Measurements from ENCODE around the gene ADGRD1.

ADGRD1 gene

DNA sequence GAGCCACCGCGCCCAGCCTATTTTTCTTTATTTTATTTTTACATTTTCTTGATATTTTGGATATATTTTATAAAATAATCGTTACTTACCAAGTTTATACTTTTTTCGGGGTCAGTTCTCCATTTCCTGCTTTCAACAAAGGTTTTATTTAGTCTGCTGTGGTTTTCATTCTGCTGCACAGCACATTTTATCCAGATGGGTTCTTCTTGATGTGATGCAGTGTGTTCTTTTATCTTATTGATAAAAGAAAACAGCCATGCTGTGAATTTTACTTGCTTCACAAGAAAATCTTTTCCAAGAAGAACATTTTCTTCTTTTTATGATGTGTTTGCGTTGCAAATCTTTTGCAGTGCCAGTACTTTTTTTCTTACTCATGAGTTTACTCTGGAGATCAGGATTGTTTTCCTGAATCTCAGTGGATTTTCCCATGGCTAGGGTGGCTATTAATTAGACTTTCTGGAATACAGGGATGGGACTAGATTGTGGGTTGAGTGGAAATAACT, 192.5 kb downstream of the ADGRD1 start:
- H3K27ac ChIP-seq (ENCODE audit: low read depth in 2 of 2, low read length in 2 of 2), result no peak overlapping the region

DNA sequence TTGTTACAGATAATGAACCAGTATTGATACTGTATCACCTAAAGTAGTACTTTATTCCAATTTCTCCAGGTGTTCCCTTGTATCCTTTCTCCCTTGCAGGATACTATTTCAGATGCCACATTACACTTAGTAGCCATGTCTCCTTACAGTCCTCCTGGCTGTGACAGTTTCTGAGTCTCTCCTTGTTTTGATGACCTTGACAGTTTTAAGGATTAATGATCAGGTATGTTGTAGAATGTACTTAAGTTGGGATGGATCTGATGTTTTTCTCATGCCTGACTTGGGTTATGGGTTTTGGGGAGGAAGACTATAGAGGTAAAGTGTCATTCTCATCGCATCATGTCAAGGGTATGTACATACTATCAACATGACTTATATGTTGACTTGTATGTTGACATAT, 193.6 kb downstream of the ADGRD1 start:
- H3K27me3 ChIP-seq (ENCODE audit: control insufficient read depth in 2 of 2, insufficient read depth in 2 of 2, low read length in 2 of 2), result no peaks in the 10 kb centered on the region
- H3K4me3 ChIP-seq (ENCODE audit: low read length in 2 of 2), result no peak overlapping the region
- no peaks in the 10 kb centered on the region for H3K9me3 ChIP-seq (ENCODE audit: control insufficient read depth in 2 of 2, low read length in 2 of 2)
- no peaks in the 10 kb centered on the region for H3K36me3 ChIP-seq (ENCODE audit: control insufficient read depth in 2 of 2, insufficient read depth in 2 of 2, low read length in 2 of 2)
- no peak overlapping the region for H3K27ac ChIP-seq (ENCODE audit: low read depth in 2 of 2, low read length in 2 of 2)
- no peak overlapping the region for H3K9ac ChIP-seq (ENCODE audit: low read depth in 1 of 2, low read length in 2 of 2)
- H3K4me1 ChIP-seq (ENCODE audit: control insufficient read depth in 2 of 2, insufficient read depth in 2 of 2, low read length in 2 of 2), result no peaks in the 10 kb centered on the region

More for the DNA sequence above, 192.5 kb downstream of the ADGRD1 start:
- Histone ChIP-seq H3K4me1 (ENCODE audit: control insufficient read depth in 2 of 2, insufficient read depth in 2 of 2, low read length in 2 of 2) (no peaks in the 10 kb centered on the region), H3K27me3 (ENCODE audit: control insufficient read depth in 2 of 2, insufficient read depth in 2 of 2, low read length in 2 of 2) (no peaks in the 10 kb centered on the region), H3K4me3 (ENCODE audit: low read length in 2 of 2) (no peak overlapping the region), H3K36me3 (ENCODE audit: control insufficient read depth in 2 of 2, insufficient read depth in 2 of 2, low read length in 2 of 2) (no peaks in the 10 kb centered on the region), H3K9ac (ENCODE audit: low read depth in 1 of 2, low read length in 2 of 2) (no peak overlapping the region), H3K9me3 (ENCODE audit: control insufficient read depth in 2 of 2, low read length in 2 of 2) (no peaks in the 10 kb centered on the region)

DNA sequence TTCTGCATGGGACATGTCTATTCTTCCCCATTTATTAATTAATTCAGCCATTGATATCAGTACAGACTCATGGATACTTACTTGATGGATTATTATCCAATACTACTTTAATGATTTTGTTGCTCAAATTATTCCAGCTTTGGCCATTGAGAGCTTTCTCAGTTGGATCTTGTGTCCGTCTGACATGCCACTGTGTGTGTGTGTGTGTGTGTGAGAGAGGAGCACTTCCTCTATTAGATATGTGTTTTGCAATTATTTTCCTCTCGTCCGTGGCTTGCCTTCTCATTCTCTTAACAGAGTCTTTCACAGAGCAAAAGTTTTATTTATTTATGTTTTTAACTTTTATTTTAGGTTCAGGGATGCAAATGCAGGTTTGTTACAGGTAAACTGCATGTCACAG, 194.2 kb downstream of the ADGRD1 start:
- no peaks in the 10 kb centered on the region for H3K36me3 ChIP-seq (ENCODE audit: control insufficient read depth in 2 of 2, insufficient read depth in 2 of 2, low read length in 2 of 2)
- no peak overlapping the region for H3K27ac ChIP-seq (ENCODE audit: low read depth in 2 of 2, low read length in 2 of 2)
- H3K27me3 ChIP-seq (ENCODE audit: control insufficient read depth in 2 of 2, insufficient read depth in 2 of 2, low read length in 2 of 2), result no peaks in the 10 kb centered on the region
- H3K4me1 ChIP-seq (ENCODE audit: control insufficient read depth in 2 of 2, insufficient read depth in 2 of 2, low read length in 2 of 2), result no peaks in the 10 kb centered on the region
- H3K9me3 ChIP-seq (ENCODE audit: control insufficient read depth in 2 of 2, low read length in 2 of 2), result no peaks in the 10 kb centered on the region
- H3K9ac ChIP-seq (ENCODE audit: low read depth in 1 of 2, low read length in 2 of 2), result no peak overlapping the region
- no peak overlapping the region for H3K4me3 ChIP-seq (ENCODE audit: low read length in 2 of 2)

DNA sequence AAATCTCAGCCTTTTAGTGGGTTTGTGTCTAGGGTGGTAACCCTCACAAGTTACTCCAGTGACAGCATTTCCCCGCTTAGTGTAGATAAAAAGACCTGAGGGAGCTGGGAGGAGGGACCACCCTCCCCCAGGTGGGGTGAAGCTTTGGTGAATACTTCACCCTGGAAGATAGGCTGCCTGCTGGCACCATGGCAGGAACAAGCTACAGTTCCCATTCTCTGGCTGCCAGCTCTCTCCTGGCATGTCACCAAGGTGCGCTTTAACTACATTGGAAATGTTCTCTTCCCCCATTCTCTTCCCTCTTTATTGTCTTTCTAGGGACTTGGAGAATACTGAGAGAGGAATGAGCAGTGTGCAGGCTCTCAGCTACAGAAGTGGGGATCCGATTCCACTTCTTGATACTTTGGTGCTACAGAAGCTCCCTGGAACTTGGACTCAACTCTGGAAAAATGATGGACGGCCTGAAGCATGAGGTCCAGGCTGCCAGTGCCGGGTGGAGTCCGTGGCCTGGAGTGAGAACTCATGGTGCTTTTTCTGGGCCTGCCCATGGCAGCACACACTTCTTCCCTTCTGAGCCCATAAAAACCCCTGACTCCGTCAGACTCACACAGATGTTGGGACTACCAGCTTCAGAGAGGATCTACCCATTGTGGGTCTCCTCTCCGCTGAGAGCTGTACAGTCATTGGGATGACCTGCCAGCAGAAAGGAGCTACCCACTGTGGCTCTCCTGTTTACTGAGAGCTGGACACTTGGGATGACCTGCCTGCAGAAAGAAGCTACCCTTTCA, 198.0 kb downstream of the ADGRD1 start:
- no peak overlapping the region for H3K9ac ChIP-seq (ENCODE audit: low read depth in 1 of 2, low read length in 2 of 2)
- no peak overlapping the region for H3K27ac ChIP-seq (ENCODE audit: low read depth in 2 of 2, low read length in 2 of 2)
- H3K4me1 ChIP-seq (ENCODE audit: control insufficient read depth in 2 of 2, insufficient read depth in 2 of 2, low read length in 2 of 2), result no peaks in the 10 kb centered on the region
- no peaks in the 10 kb centered on the region for H3K9me3 ChIP-seq (ENCODE audit: control insufficient read depth in 2 of 2, low read length in 2 of 2)
- no peak overlapping the region for H3K4me3 ChIP-seq (ENCODE audit: low read length in 2 of 2)
- no peaks in the 10 kb centered on the region for H3K27me3 ChIP-seq (ENCODE audit: control insufficient read depth in 2 of 2, insufficient read depth in 2 of 2, low read length in 2 of 2)
- H3K36me3 ChIP-seq (ENCODE audit: control insufficient read depth in 2 of 2, insufficient read depth in 2 of 2, low read length in 2 of 2), result no peaks in the 10 kb centered on the region

DNA sequence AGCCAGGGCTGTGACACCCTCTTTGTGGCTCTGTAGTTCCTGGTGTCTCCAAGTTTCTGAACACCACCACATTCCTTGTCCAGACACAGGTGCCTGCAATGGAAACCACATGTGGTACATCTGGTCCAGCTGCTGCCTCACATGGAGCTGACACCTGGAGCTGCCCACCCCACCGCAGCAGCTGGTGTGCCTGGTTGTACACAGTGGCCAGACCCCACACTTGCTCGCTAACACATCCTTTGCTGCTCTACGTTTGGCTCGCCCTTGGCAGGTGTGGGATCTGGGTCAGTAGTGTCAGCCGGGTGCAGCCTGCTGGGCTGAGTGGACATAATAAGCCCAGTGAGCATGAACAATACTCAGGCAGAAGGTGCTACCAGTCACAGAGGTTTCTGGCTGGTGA, 198.9 kb downstream of the ADGRD1 start:
- Histone ChIP-seq H3K4me1 (ENCODE audit: control insufficient read depth in 2 of 2, insufficient read depth in 2 of 2, low read length in 2 of 2) (no peaks in the 10 kb centered on the region), H3K9me3 (ENCODE audit: control insufficient read depth in 2 of 2, low read length in 2 of 2) (no peaks in the 10 kb centered on the region), H3K27ac (ENCODE audit: low read depth in 2 of 2, low read length in 2 of 2) (no peak overlapping the region), H3K36me3 (ENCODE audit: control insufficient read depth in 2 of 2, insufficient read depth in 2 of 2, low read length in 2 of 2) (no peaks in the 10 kb centered on the region), H3K4me3 (ENCODE audit: low read length in 2 of 2) (no peak overlapping the region), H3K9ac (ENCODE audit: low read depth in 1 of 2, low read length in 2 of 2) (no peak overlapping the region), H3K27me3 (ENCODE audit: control insufficient read depth in 2 of 2, insufficient read depth in 2 of 2, low read length in 2 of 2) (no peaks in the 10 kb centered on the region)

DNA sequence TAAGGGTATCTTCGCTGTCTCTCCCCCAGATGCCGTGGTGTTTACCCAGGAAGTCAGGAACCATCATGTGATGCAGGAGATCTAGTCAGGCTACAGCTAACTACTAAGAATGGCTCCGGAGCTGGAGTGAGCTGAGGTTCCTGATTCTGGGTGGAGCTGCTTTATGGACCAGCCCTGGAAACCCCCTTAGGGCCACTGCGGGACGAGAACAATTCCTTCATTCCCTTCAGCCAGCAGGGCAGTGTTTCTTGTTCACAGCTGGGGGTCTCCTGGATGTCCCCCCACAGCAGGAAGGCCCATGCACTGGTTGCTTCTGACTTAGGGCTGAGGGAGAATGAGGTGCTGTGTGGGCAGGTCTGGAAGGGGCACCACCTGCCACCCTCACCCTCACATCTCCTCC, 199.3 kb downstream of the ADGRD1 start:
- Histone ChIP-seq H3K4me1 (ENCODE audit: control insufficient read depth in 2 of 2, insufficient read depth in 2 of 2, low read length in 2 of 2) (no peaks in the 10 kb centered on the region), H3K9ac (ENCODE audit: low read depth in 1 of 2, low read length in 2 of 2) (no peak overlapping the region), H3K36me3 (ENCODE audit: control insufficient read depth in 2 of 2, insufficient read depth in 2 of 2, low read length in 2 of 2) (no peaks in the 10 kb centered on the region), H3K9me3 (ENCODE audit: control insufficient read depth in 2 of 2, low read length in 2 of 2) (no peaks in the 10 kb centered on the region), H3K4me3 (ENCODE audit: low read length in 2 of 2) (no peak overlapping the region), H3K27me3 (ENCODE audit: control insufficient read depth in 2 of 2, insufficient read depth in 2 of 2, low read length in 2 of 2) (no peaks in the 10 kb centered on the region), H3K27ac (ENCODE audit: low read depth in 2 of 2, low read length in 2 of 2) (no peak overlapping the region)

DNA sequence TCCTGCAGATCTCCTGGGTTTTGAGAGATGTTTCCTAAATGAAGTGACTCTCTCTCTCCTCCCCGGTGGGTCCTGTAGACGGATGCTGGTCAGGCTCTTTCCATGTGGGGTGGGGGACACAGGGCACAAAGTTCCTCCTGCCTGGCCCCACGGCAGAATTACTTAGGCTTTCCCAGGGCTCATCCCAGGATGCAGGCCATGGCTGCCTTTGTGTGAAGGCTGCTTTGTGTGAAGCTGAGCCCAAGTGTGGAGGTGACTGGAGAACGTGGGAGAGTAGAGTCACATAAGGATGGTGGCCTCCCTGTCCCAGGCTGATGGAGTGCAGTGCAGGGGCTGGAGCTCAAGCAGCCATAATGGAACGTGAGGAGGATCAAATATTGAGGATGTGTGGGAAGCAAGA, 200.2 kb downstream of the ADGRD1 start:
- no peak overlapping the region for H3K9ac ChIP-seq (ENCODE audit: low read depth in 1 of 2, low read length in 2 of 2)
- H3K36me3 ChIP-seq (ENCODE audit: control insufficient read depth in 2 of 2, insufficient read depth in 2 of 2, low read length in 2 of 2), result no peaks in the 10 kb centered on the region
- no peaks in the 10 kb centered on the region for H3K27me3 ChIP-seq (ENCODE audit: control insufficient read depth in 2 of 2, insufficient read depth in 2 of 2, low read length in 2 of 2)
- H3K4me3 ChIP-seq (ENCODE audit: low read length in 2 of 2), result no peak overlapping the region
- no peaks in the 10 kb centered on the region for H3K4me1 ChIP-seq (ENCODE audit: control insufficient read depth in 2 of 2, insufficient read depth in 2 of 2, low read length in 2 of 2)
- no peaks in the 10 kb centered on the region for H3K9me3 ChIP-seq (ENCODE audit: control insufficient read depth in 2 of 2, low read length in 2 of 2)
- no peak overlapping the region for H3K27ac ChIP-seq (ENCODE audit: low read depth in 2 of 2, low read length in 2 of 2)

DNA sequence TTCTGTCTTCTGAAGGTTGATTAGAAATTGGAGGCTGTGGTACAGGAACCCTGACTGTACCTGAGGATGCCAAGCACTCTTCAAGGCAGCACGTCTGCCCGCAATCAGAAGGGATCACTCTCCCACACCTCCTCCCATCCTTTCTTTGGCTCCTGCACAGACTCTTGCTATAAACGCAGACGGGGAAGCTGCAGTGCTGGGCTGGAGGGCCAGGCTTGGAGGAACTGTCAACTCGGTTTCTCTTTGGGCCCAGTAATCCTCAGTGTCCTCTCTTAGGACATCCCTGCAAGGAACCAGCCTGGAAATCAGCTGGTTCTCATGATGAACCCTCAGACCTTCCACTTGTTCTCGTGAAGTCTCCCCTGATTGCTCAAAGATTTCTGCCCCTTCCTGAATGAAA, 201.4 kb downstream of the ADGRD1 start:
- H3K27ac ChIP-seq (ENCODE audit: low read depth in 2 of 2, low read length in 2 of 2), result no peak overlapping the region
- H3K9ac ChIP-seq (ENCODE audit: low read depth in 1 of 2, low read length in 2 of 2), result no peak overlapping the region
- H3K4me3 ChIP-seq (ENCODE audit: low read length in 2 of 2), result no peak overlapping the region

DNA sequence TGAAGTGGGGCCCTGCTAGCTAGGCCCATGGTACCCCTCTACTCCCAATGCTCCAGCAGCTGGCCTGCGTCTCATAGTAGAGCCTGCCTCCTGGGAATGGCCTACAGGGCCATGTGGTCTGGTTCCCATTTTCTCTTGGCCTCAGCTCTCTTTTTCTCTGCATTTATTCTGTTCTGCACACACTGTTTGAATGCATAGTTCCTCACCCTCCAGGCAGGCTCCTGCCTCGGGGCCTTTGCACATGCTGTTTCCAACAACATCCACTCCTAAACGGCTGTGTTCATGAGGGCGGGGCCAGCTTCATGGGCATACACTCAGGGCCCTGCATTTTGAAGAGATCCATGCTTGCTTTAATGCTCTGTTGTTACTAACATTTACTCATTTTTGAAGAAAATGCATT, 204.0 kb downstream of the ADGRD1 start:
- H3K27me3 ChIP-seq (ENCODE audit: control insufficient read depth in 2 of 2, insufficient read depth in 2 of 2, low read length in 2 of 2), result no peaks in the 10 kb centered on the region
- no peaks in the 10 kb centered on the region for H3K4me1 ChIP-seq (ENCODE audit: control insufficient read depth in 2 of 2, insufficient read depth in 2 of 2, low read length in 2 of 2)
- H3K9me3 ChIP-seq (ENCODE audit: control insufficient read depth in 2 of 2, low read length in 2 of 2), result no peaks in the 10 kb centered on the region
- H3K27ac ChIP-seq (ENCODE audit: low read depth in 2 of 2, low read length in 2 of 2), result no peak overlapping the region
- no peak overlapping the region for H3K4me3 ChIP-seq (ENCODE audit: low read length in 2 of 2)
- H3K9ac ChIP-seq (ENCODE audit: low read depth in 1 of 2, low read length in 2 of 2), result no peak overlapping the region
- no peaks in the 10 kb centered on the region for H3K36me3 ChIP-seq (ENCODE audit: control insufficient read depth in 2 of 2, insufficient read depth in 2 of 2, low read length in 2 of 2)

More for the DNA sequence above, 201.4 kb downstream of the ADGRD1 start:
- Histone ChIP-seq H3K36me3 (ENCODE audit: control insufficient read depth in 2 of 2, insufficient read depth in 2 of 2, low read length in 2 of 2) (no peaks in the 10 kb centered on the region), H3K9me3 (ENCODE audit: control insufficient read depth in 2 of 2, low read length in 2 of 2) (no peaks in the 10 kb centered on the region), H3K4me1 (ENCODE audit: control insufficient read depth in 2 of 2, insufficient read depth in 2 of 2, low read length in 2 of 2) (no peaks in the 10 kb centered on the region), H3K27me3 (ENCODE audit: control insufficient read depth in 2 of 2, insufficient read depth in 2 of 2, low read length in 2 of 2) (no peaks in the 10 kb centered on the region)

DNA sequence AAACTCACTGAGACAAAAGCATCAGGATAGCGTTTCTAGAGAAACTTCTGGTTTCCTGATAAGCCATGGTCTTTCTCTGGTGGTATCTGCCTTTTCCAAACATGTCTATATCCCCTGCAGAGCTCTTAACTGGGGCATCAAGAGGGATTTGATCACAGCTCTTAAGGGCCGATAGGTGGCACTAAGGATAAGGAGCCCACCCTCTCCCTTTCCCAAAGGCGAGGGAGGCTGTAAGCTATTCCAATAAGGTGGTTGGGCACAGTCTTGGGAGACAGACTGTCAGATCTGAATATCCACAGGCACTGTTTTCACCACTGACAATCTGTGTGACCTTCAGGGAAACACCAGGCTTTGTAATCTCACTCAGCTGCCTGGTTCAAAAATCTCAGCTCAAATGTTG, 206.0 kb downstream of the ADGRD1 start:
- H3K27ac ChIP-seq (ENCODE audit: low read depth in 2 of 2, low read length in 2 of 2), result no peak overlapping the region
- H3K4me3 ChIP-seq (ENCODE audit: low read length in 2 of 2), result no peak overlapping the region
- no peaks in the 10 kb centered on the region for H3K36me3 ChIP-seq (ENCODE audit: control insufficient read depth in 2 of 2, insufficient read depth in 2 of 2, low read length in 2 of 2)
- no peak overlapping the region for H3K9ac ChIP-seq (ENCODE audit: low read depth in 1 of 2, low read length in 2 of 2)
- no peaks in the 10 kb centered on the region for H3K9me3 ChIP-seq (ENCODE audit: control insufficient read depth in 2 of 2, low read length in 2 of 2)
- H3K4me1 ChIP-seq (ENCODE audit: control insufficient read depth in 2 of 2, insufficient read depth in 2 of 2, low read length in 2 of 2), result no peaks in the 10 kb centered on the region
- H3K27me3 ChIP-seq (ENCODE audit: control insufficient read depth in 2 of 2, insufficient read depth in 2 of 2, low read length in 2 of 2), result no peaks in the 10 kb centered on the region
